A549 treated with GW870086 at 1 μM for 4 hours (cell line): ENCODE results near the gene C12orf42. TPM values are rescaled to one million over a fixed set of nuclear protein-coding genes. Genes with fewer than 3 reads are reported as not detected.

ENCODE experiments used
- total RNA-seq: library from RNA; stranded (reverse); fragments of 200-300 nt; extraction: Qiagen RNA extraction; gene quantifications from 5 replicates; pipeline ENCODE4 v1.2.3, GENCODE V29; 2022; ENCODE audit warnings: low read depth

C12orf42 gene
- not detected in 5 replicates for total RNA-seq

GRCh38 chr12:103495469-103496456 is at the start of gene C12orf42:
TSS of gene C12orf42 (minus strand) at chr12:103495968. CDS start at chr12:103478426, 17,542 bp downstream.

Other genes starting within 250 kb of the C12orf42 start
- gene STAB2, start 91.3 kb upstream of the C12orf42 start, total RNA-seq: not detected in 5 replicates